ENCODE results near the gene TGFBR3. TPM values are rescaled to one million over a fixed set of nuclear protein-coding genes. Genes with fewer than 3 reads are reported as not detected.

Gene TGFBR3
- total and polyA plus RNA-seq, 2 of the 13 experiments (the other 11 are each of a cell fraction or from before 2014, with no cell fraction given), result 76.5 to 195 TPM

DNA sequence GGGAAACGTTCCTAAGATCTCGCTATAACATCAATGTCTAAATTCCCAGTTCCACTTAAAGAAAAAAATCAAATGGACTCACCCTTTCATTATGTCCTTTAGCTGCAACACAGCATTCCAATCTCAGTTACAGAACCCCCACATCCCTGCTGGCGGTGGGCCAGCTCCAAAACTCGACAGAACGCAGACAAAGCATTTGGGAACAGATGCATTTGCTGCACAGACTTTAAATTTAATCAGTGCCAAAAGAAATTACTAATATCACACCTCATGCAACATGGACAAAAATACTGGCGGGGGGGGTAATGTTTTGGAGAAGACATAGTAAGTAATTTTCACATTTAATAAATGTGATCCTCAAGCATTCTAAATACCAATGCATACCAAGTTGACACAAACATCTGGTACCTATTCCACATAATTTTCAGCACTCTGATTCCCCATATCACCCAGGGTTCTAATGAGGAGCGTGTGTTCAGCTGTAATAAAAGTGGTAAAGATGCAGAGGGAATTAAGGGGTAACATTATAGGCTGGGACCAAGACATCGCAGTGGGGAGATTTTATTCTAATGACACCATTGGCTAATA is 79.7 kb downstream of the TGFBR3 start:
- H3K27me3 ChIP-seq (ENCODE audit: control insufficient read depth in 1 of 2, insufficient read depth in 2 of 2, low read length in 2 of 2), result no peaks in the 10 kb centered on the region
- 97% methylated on average over 8 of the region's 8 CpGs for WGBS (ENCODE audit: low lambda C conversion rate)
- H3K4me3 ChIP-seq (replicated peaks in 1 of 3; ENCODE audit: insufficient read depth in 1 of 3, low read depth in 2 of 3, low read length in 3 of 3), result no peak overlapping the region
- no peaks in the 10 kb centered on the region for H3K9me3 ChIP-seq (ENCODE audit: low read length)
- FAIRE-seq (no peak), DNase-seq (ENCODE audit: low spot score) (no peak), ATAC-seq (no peak)
- no peak overlapping the region for H3K27ac ChIP-seq (ENCODE audit: extremely low read length, insufficient read depth, low read length)
- H2AFZ ChIP-seq (ENCODE audit: low read length), result no peak overlapping the region
- in situ Hi-C loops (cut with HindIII; ENCODE audit: extremely low pct_ligation_motif_present, low pct_unique_long_range_greater_than_20kb) (no loop called here), intact Hi-C loops (cut with micrococcal nuclease; ENCODE audit: unreplicated experiment) (no loop called here)
- peaks cover 91% of the 10 kb centered on the region for H3K79me2 ChIP-seq (ENCODE audit: insufficient read depth, low read length)
- H3K36me3 ChIP-seq (replicated peaks in 1 of 2; ENCODE audit: control insufficient read depth in 1 of 2, insufficient read depth in 2 of 2, low read length in 2 of 2), result peaks cover 1 to 31% of the 10 kb centered on the region in 2 experiments; a peak in 4 of 5 replicates
- BruUV-seq (replicated peaks), result no TSS peak
- H4K20me1 ChIP-seq (ENCODE audit: insufficient read depth, low read length), result peaks cover 3% of the 10 kb centered on the region
- ChIA-PET CTCF (ENCODE audit: low intra/inter-chr PET ratio, low total read pairs) (no interaction called here), POLR2A (interaction anchor here (0.9 to 1.9 kb wide), 2 partner anchors 20 to 22 kb away, joined by 3 to 7 read pairs; no protein-coding TSS in a partner anchor)
- no peak overlapping the region for H3K9ac ChIP-seq (ENCODE audit: insufficient read depth, low read depth, low read length)
- TF ChIP-seq ZNF644 (CRISPR knock-in tag; IDR thresholded peaks at IDR 0.05; ENCODE audit: low read depth) (no peak), KLF9 (CRISPR knock-in tag; IDR thresholded peaks at IDR 0.05; ENCODE audit: low read depth) (no peak)
- H3K4me1 ChIP-seq (ENCODE audit: insufficient read depth, low read length), result peaks cover 52% of the 10 kb centered on the region
- H3K4me2 ChIP-seq (ENCODE audit: low read depth, low read length), result no peak overlapping the region

DNA sequence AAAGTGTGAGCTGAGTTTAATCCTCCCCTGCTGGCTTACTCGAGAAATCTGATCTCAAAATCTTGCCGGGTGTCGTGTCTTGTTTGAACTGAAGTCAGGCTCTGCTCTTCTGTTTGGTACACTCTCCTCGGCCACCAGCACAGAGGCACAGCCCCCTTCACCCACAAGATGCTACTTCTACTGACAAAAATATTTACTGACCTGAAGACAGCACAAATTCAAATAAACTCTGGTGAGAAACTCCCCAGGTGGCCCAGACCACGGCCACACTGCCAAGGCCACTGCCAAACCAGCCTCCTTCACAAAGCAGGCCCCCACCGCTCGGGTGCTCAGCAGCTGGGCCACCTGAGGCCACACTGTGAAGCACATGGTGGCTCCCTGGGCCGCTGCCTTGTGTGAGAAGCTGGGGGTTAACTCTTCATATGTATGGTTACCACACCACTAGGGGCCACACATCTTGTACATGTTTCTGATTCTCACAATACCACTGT is 80.6 kb downstream of the TGFBR3 start:
- H3K79me2 ChIP-seq (ENCODE audit: insufficient read depth, low read length), result peaks cover 90% of the 10 kb centered on the region
- H3K9ac ChIP-seq (ENCODE audit: insufficient read depth, low read depth, low read length), result no peak overlapping the region
- no peak overlapping the region for H2AFZ ChIP-seq (ENCODE audit: low read length)
- H3K4me3 ChIP-seq (replicated peaks in 1 of 3; ENCODE audit: insufficient read depth in 1 of 3, low read depth in 2 of 3, low read length in 3 of 3), result no peak overlapping the region
- no peak overlapping the region for H3K4me2 ChIP-seq (ENCODE audit: low read depth, low read length)
- BruUV-seq (replicated peaks), result no TSS peak
- H3K9me3 ChIP-seq (ENCODE audit: low read length), result no peaks in the 10 kb centered on the region
- WGBS (ENCODE audit: low lambda C conversion rate), result 100% methylated on average over 7 of the region's 8 CpGs
- DNase-seq (ENCODE audit: low spot score) (no peak), FAIRE-seq (no peak), ATAC-seq (peak; percentile 23; the same call in 2 of the 3 replicates)
- peaks cover 3% of the 10 kb centered on the region for H4K20me1 ChIP-seq (ENCODE audit: insufficient read depth, low read length)
- no peaks in the 10 kb centered on the region for H3K27me3 ChIP-seq (ENCODE audit: control insufficient read depth in 1 of 2, insufficient read depth in 2 of 2, low read length in 2 of 2)
- in situ Hi-C loops (cut with HindIII; ENCODE audit: extremely low pct_ligation_motif_present, low pct_unique_long_range_greater_than_20kb) (no loop called here), intact Hi-C loops (cut with micrococcal nuclease; ENCODE audit: unreplicated experiment) (no loop called here)
- no peak overlapping the region for H3K27ac ChIP-seq (ENCODE audit: extremely low read length, insufficient read depth, low read length)
- H3K4me1 ChIP-seq (ENCODE audit: insufficient read depth, low read length), result peaks cover 52% of the 10 kb centered on the region
- ChIA-PET POLR2A (interaction anchor here (1.9 kb wide), 1 partner anchor 23 kb away, joined by 7 read pairs; no protein-coding TSS in a partner anchor), CTCF (ENCODE audit: low intra/inter-chr PET ratio, low total read pairs) (no interaction called here)
- peaks cover 1 to 39% of the 10 kb centered on the region in 2 experiments; a peak in 4 of 5 replicates for H3K36me3 ChIP-seq (replicated peaks in 1 of 2; ENCODE audit: control insufficient read depth in 1 of 2, insufficient read depth in 2 of 2, low read length in 2 of 2)
- TF ChIP-seq SSRP1 (CRISPR knock-in tag; IDR thresholded peaks at IDR 0.05) (no peak), FOSL1 (CRISPR knock-in tag; IDR thresholded peaks at IDR 0.05; ENCODE audit: borderline replicate concordance) (no peak), ZNF12 (CRISPR knock-in tag; IDR thresholded peaks at IDR 0.05) (no peak), CBX2 (IDR thresholded peaks at IDR 0.05; ENCODE audit: low read depth, low read length) (no peak), CBX2 (CRISPR knock-in tag; IDR thresholded peaks at IDR 0.05; ENCODE audit: low read depth) (no peak), AGO2 (optimal IDR thresholded peaks at IDR 0.05; ENCODE audit: low read depth, low read length) (peak; percentile 43), ZNF747 (CRISPR knock-in tag; IDR thresholded peaks at IDR 0.05; ENCODE audit: borderline replicate concordance) (no peak), ZKSCAN1 (IDR thresholded peaks at IDR 0.05; ENCODE audit: low read length) (no peak), ZBTB38 (CRISPR knock-in tag; IDR thresholded peaks at IDR 0.05) (no peak), NFE2L1 (CRISPR knock-in tag; IDR thresholded peaks at IDR 0.05; ENCODE audit: borderline replicate concordance) (no peak), IRX3 (CRISPR knock-in tag; IDR thresholded peaks at IDR 0.05; ENCODE audit: borderline replicate concordance, low read depth) (no peak), HIVEP1 (CRISPR knock-in tag; IDR thresholded peaks at IDR 0.05) (no peak), MIXL1 (CRISPR knock-in tag; IDR thresholded peaks at IDR 0.05) (no peak), EEA1 (CRISPR knock-in tag; IDR thresholded peaks at IDR 0.05; ENCODE audit: borderline replicate concordance) (no peak)
- TF ChIP-seq, protein P1, sequence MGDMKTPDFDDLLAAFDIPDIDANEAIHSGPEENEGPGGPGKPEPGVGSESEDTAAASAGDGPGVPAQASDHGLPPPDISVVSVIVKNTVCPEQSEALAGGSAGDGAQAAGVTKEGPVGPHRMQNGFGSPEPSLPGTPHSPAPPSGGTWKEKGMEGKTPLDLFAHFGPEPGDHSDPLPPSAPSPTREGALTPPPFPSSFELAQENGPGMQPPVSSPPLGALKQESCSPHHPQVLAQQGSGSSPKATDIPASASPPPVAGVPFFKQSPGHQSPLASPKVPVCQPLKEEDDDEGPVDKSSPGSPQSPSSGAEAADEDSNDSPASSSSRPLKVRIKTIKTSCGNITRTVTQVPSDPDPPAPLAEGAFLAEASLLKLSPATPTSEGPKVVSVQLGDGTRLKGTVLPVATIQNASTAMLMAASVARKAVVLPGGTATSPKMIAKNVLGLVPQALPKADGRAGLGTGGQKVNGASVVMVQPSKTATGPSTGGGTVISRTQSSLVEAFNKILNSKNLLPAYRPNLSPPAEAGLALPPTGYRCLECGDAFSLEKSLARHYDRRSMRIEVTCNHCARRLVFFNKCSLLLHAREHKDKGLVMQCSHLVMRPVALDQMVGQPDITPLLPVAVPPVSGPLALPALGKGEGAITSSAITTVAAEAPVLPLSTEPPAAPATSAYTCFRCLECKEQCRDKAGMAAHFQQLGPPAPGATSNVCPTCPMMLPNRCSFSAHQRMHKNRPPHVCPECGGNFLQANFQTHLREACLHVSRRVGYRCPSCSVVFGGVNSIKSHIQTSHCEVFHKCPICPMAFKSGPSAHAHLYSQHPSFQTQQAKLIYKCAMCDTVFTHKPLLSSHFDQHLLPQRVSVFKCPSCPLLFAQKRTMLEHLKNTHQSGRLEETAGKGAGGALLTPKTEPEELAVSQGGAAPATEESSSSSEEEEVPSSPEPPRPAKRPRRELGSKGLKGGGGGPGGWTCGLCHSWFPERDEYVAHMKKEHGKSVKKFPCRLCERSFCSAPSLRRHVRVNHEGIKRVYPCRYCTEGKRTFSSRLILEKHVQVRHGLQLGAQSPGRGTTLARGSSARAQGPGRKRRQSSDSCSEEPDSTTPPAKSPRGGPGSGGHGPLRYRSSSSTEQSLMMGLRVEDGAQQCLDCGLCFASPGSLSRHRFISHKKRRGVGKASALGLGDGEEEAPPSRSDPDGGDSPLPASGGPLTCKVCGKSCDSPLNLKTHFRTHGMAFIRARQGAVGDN (CRISPR knock-in tag; IDR thresholded peaks at IDR 0.05), result peak; percentile 33; the same call in 1 of the 2 replicates
